VCaP (cell line): ENCODE measurements around the gene EBP.
A peak's percentile ranks its signal among the peaks of the same experiment; 100 is the strongest.

ENCODE experiments used
- H3K27ac ChIP-seq: fragments of 450-650 bp; 2 replicates; pipeline ENCODE4 v1.5.1; 2017
- CTCF ChIP-seq: fragments of 450-650 bp; conservative IDR thresholded peaks from 2 replicates; pipeline ENCODE4 v1.5.1; 2017; ENCODE audit warnings: mild to moderate bottlenecking, moderate library complexity

EBP gene

GRCh38 chrX:48493890-48494364, 27.7 kb upstream of the EBP start:
- TF ChIP-seq CTCF = peak; percentile 20; the same call in 1 of the 2 replicates
- H3K27ac ChIP-seq = no peak overlapping the region

GRCh38 chrX:48496660-48497059, 24.9 kb upstream of the EBP start:
- no peak overlapping the region for H3K27ac ChIP-seq
- no peak for TF ChIP-seq CTCF

GRCh38 chrX:48497871-48498270, 23.7 kb upstream of the EBP start:
- no peak for TF ChIP-seq CTCF
- H3K27ac ChIP-seq = no peak overlapping the region

- no peak for TF ChIP-seq CTCF
- H3K27ac ChIP-seq = no peak overlapping the region
These were observed 23.2 kb upstream of the EBP start for GRCh38 chrX:48498374-48498809.

GRCh38 chrX:48504261-48504660, 17.3 kb upstream of the EBP start:
- no peak for TF ChIP-seq CTCF
- H3K27ac ChIP-seq = no peak overlapping the region

GRCh38 chrX:48505481-48505880, 16.1 kb upstream of the EBP start:
- no peak for TF ChIP-seq CTCF
- H3K27ac ChIP-seq = no peak overlapping the region

- no peak overlapping the region for H3K27ac ChIP-seq
- TF ChIP-seq CTCF = no peak
These were observed 14.4 kb upstream of the EBP start for GRCh38 chrX:48507246-48507645.
